Heart left ventricle (tissue), 13 donors: ENCODE data around the gene EMILIN1.
"Not testable (repeated sequence)": the region's sequence is repeated elsewhere in the genome, so short reads cannot be mapped to it uniquely, and the experiment has no call there.

Source experiments
- POLR2A ChIP-seq, 2 donors: fragments of 450-650 bp; IDR thresholded peaks; one replicate each; pipeline ENCODE4 v1.6.1; 2017; ENCODE audit warnings: antibody characterized with exemption in 2 of 2, mild to moderate bottlenecking in 2 of 2, moderate library complexity in 2 of 2
- TF ChIP-seq, protein P1 (sequence below), 12 donors: fragments of 200-600 bp; sonication (generic) in 4 of 12; IDR thresholded peaks; one replicate each; pipeline versions ENCODE4 v1.5.0 to v1.8.0; 2018 to 2022; ENCODE audit warnings: antibody characterized with exemption in 12 of 12, mild to moderate bottlenecking in 5 of 12
- donor health status: ischemic (EF 13 %, LVEDD 7.1; RV severe dilation, severe dysfunction).
- donor health status: DM: no; HTN: yes; CAD: no.
- donor health status: DM: no; HTN: no; CAD: no.
- donor health status: ischemic (EF 25% LVEDD 6.9; RV normal size, moderate dysfunction).
- donor health status: ischemic (EF 25% LVEDD 5.7; RV mildly dilated, moderate dysfunction).
- donor health status: ischemic (EF 35%, LVEDD 5.7; RV mildly dilated, moderate dysfunction).
- donor health status: nonischemic (EF 11% LVEDD 7.7; RV severe dilation, severe dysfunction).
- donor health status: DM: yes; HTN: yes; CAD: no.
- donor health status: PGD.
- donor health status: ischemic (EF 29% LVEDD 5.4; RV normal size, mild dysfunction).
- donor health status: nonischemic (EF 23%, LVEDD 6.1; RV moderate dilation, normal function).

DNA sequence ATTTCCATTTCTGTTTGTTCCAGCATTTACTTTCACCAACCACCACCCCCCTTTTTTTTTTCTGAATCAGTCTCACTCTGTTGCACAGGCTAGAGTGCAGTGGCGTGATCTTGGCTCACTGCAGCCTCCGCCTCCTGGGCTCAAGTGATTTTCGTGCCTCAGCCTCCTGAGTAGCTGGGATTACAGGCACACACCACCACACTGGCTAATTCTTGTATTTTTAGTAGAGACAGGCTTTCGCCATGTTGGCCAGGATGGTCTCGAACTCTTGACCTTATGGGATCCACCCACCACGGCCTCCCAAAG, 2.9 kb upstream of the EMILIN1 start:
- TF ChIP-seq, protein P1, sequence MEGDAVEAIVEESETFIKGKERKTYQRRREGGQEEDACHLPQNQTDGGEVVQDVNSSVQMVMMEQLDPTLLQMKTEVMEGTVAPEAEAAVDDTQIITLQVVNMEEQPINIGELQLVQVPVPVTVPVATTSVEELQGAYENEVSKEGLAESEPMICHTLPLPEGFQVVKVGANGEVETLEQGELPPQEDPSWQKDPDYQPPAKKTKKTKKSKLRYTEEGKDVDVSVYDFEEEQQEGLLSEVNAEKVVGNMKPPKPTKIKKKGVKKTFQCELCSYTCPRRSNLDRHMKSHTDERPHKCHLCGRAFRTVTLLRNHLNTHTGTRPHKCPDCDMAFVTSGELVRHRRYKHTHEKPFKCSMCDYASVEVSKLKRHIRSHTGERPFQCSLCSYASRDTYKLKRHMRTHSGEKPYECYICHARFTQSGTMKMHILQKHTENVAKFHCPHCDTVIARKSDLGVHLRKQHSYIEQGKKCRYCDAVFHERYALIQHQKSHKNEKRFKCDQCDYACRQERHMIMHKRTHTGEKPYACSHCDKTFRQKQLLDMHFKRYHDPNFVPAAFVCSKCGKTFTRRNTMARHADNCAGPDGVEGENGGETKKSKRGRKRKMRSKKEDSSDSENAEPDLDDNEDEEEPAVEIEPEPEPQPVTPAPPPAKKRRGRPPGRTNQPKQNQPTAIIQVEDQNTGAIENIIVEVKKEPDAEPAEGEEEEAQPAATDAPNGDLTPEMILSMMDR (IDR thresholded peaks at IDR 0.05): not testable (repeated sequence)
- TF ChIP-seq POLR2A (IDR thresholded peaks at IDR 0.05): not testable (repeated sequence)
